Fibroblast of lung (primary cell): ENCODE measurements around the gene C1QL1. TPM values are rescaled to one million over a fixed set of nuclear protein-coding genes. Genes with fewer than 3 reads are reported as not detected.

Experiments used
- DNase-seq, 2 donors: peaks; one replicate each; pipeline versions ENCODE4 v3.0.0 to v3.0.0-alpha.2; 2010; ENCODE audit warnings: low read depth in 2 of 2
- H2AFZ ChIP-seq: 2 replicates; pipeline ENCODE4 v1.5.1; 2012; ENCODE audit warnings: low read length, control low read depth, inconsistent platforms
- H3K27ac ChIP-seq: 2 replicates; pipeline ENCODE4 v1.5.1; 2011; ENCODE audit warnings: low read length, control low read depth; ENCODE audit not compliant: insufficient read depth
- H3K27me3 ChIP-seq: 2 replicates; pipeline ENCODE4 v1.5.1; 2011; ENCODE audit warnings: mild to moderate bottlenecking, low read length; ENCODE audit not compliant: control insufficient read depth, insufficient read depth
- H3K36me3 ChIP-seq: 2 replicates; pipeline ENCODE4 v1.5.1; 2011; ENCODE audit warnings: low read length; ENCODE audit not compliant: control insufficient read depth, insufficient read depth
- H3K4me1 ChIP-seq: 2 replicates; pipeline ENCODE4 v1.5.1; 2011; ENCODE audit warnings: low read length; ENCODE audit not compliant: control insufficient read depth, insufficient read depth; ENCODE audit errors: extremely low read depth
- H3K4me2 ChIP-seq: 2 replicates; pipeline ENCODE4 v1.5.1; 2011; ENCODE audit warnings: low read length, control low read depth; ENCODE audit not compliant: insufficient read depth; ENCODE audit errors: extremely low read depth
- H3K4me3 ChIP-seq, 4 experiments: fragments of 200-600 bp in 1 of 4; sonication (generic) in 1 of 4; replicated peaks in 1 of 4; 2 replicates each; pipeline ENCODE4 v1.5.1; 2011 to 2016; ENCODE audit warnings: low read length in 4 of 4, low read depth in 3 of 4, mild to moderate bottlenecking in 3 of 4, control low read depth in 2 of 4, inconsistent platforms in 1 of 4, mixed read lengths in 1 of 4; ENCODE audit not compliant: insufficient read depth in 1 of 4; ENCODE audit errors: control extremely low read depth in 1 of 4
- H3K79me2 ChIP-seq: 2 replicates; pipeline ENCODE4 v1.5.1; 2012; ENCODE audit warnings: mild to moderate bottlenecking, low read length, inconsistent platforms; ENCODE audit not compliant: control insufficient read depth, insufficient read depth
- H3K9ac ChIP-seq: 2 replicates; pipeline ENCODE4 v1.5.1; 2011; ENCODE audit warnings: mild to moderate bottlenecking, low read length, control low read depth; ENCODE audit not compliant: insufficient read depth
- H3K9me3 ChIP-seq: 2 replicates; pipeline ENCODE4 v1.5.1; 2012; ENCODE audit warnings: low read depth, low read length; ENCODE audit not compliant: control insufficient read depth, insufficient read depth
- H4K20me1 ChIP-seq: 2 replicates; pipeline ENCODE4 v1.5.1; 2011; ENCODE audit warnings: low read length; ENCODE audit not compliant: control insufficient read depth, insufficient read depth; ENCODE audit errors: extremely low read depth
- CTCF ChIP-seq, 2 donors: IDR thresholded peaks in 1 of 2; conservative IDR thresholded peaks in 1 of 2; 1 replicate in 1 of 2; 2 replicates in 1 of 2; pipeline ENCODE4 v1.5.1; 2011 to 2012; ENCODE audit warnings: low read length in 2 of 2, control low read depth in 1 of 2, inconsistent platforms in 1 of 2, low read depth in 1 of 2, mild to moderate bottlenecking in 1 of 2
- EZH2 ChIP-seq: IDR thresholded peaks from 2 replicates; pipeline ENCODE4 v1.5.1; 2012; ENCODE audit warnings: low read length, control low read depth, mild to moderate bottlenecking; ENCODE audit errors: missing control alignments
- polyA plus RNA-seq, 2 donors: library from polyadenylated mRNA; depleted of rRNA in 1 of 2; stranded (reverse) in 1 of 2; unstranded in 1 of 2; fragments of >200 nt; gene quantifications; 2 replicates each; pipeline ENCODE4 v1.2.1, GENCODE V29; 2011 to 2012; ENCODE audit warnings: missing spikeins in 1 of 2
- total RNA-seq: library from RNA; depleted of rRNA; stranded (reverse); fragments of >200 nt; gene quantifications from 2 replicates; pipeline ENCODE4 v1.2.1, GENCODE V29; 2014

C1QL1 gene
- total and polyA plus RNA-seq, 2 donors (not counting 1 experiment from before 2014, with no cell fraction given): 0.53 to 1.3 TPM

- H3K9me3 ChIP-seq: no peaks in the 10 kb centered on the region
- no peaks in the 10 kb centered on the region for H4K20me1 ChIP-seq
- TF ChIP-seq EZH2 (no peak), CTCF (conservative IDR thresholded peaks at IDR 0.05 in 1 of 2, IDR thresholded peaks at IDR 0.05 in 1 of 2; ENCODE audit: low read depth in 1 of 2, low read length in 2 of 2) (peak; percentile 86 to 87)
- peak; percentile 70 to 85 for DNase-seq
- no peak overlapping the region for H3K27ac ChIP-seq
- H3K27me3 ChIP-seq: peaks cover 2% of the 10 kb centered on the region
- H3K79me2 ChIP-seq: no peaks in the 10 kb centered on the region
- no peak overlapping the region for H2AFZ ChIP-seq
- H3K36me3 ChIP-seq: no peaks in the 10 kb centered on the region
- H3K9ac ChIP-seq: no peak overlapping the region
- no peak overlapping the region for H3K4me2 ChIP-seq
- no peaks in the 10 kb centered on the region for H3K4me1 ChIP-seq
- no peak overlapping the region for H3K4me3 ChIP-seq
Measured at GRCh38 chr17:44919885-44920564, 48.1 kb downstream of the C1QL1 start.

- TF ChIP-seq CTCF (conservative IDR thresholded peaks at IDR 0.05 in 1 of 2, IDR thresholded peaks at IDR 0.05 in 1 of 2; ENCODE audit: low read depth in 1 of 2, low read length in 2 of 2): no peak
- TF ChIP-seq EZH2: no peak
- Histone ChIP-seq H3K9ac (no peak overlapping the region), H3K4me2 (no peak overlapping the region), H3K27me3 (peaks cover 2% of the 10 kb centered on the region), H4K20me1 (no peaks in the 10 kb centered on the region), H3K79me2 (no peaks in the 10 kb centered on the region), H3K9me3 (no peaks in the 10 kb centered on the region), H3K27ac (no peak overlapping the region), H3K4me3 (no peak overlapping the region), H3K36me3 (no peaks in the 10 kb centered on the region), H3K4me1 (no peaks in the 10 kb centered on the region), H2AFZ (no peak overlapping the region)
- DNase-seq: no peak
Measured at GRCh38 chr17:44919411-44919810, 48.7 kb downstream of the C1QL1 start.

GRCh38 chr17:44918006-44918405, 50.1 kb downstream of the C1QL1 start:
- H3K4me3 ChIP-seq: no peak overlapping the region
- H3K27ac ChIP-seq: no peak overlapping the region
- no peaks in the 10 kb centered on the region for H3K79me2 ChIP-seq
- H3K9me3 ChIP-seq: no peaks in the 10 kb centered on the region
- H3K4me1 ChIP-seq: no peaks in the 10 kb centered on the region
- H4K20me1 ChIP-seq: no peaks in the 10 kb centered on the region
- no peaks in the 10 kb centered on the region for H3K36me3 ChIP-seq
- DNase-seq: no peak
- H3K9ac ChIP-seq: no peak overlapping the region
- TF ChIP-seq CTCF (conservative IDR thresholded peaks at IDR 0.05 in 1 of 2, IDR thresholded peaks at IDR 0.05 in 1 of 2; ENCODE audit: low read depth in 1 of 2, low read length in 2 of 2): no peak
- TF ChIP-seq EZH2: no peak
- no peak overlapping the region for H2AFZ ChIP-seq
- H3K4me2 ChIP-seq: no peak overlapping the region
- H3K27me3 ChIP-seq: peaks cover 8% of the 10 kb centered on the region
